22Rv1 (cell line): ENCODE data around the gene TPSG1.

Experiments
- CTCF ChIP-seq: fragments of 450-650 bp; IDR thresholded peaks from 2 replicates; pipeline ENCODE4 v1.5.1; 2017; ENCODE audit warnings: mild to moderate bottlenecking
- ZFX ChIP-seq: fragments of 450-650 bp; IDR thresholded peaks from 2 replicates; pipeline ENCODE4 v1.6.1; 2017; ENCODE audit warnings: antibody characterized with exemption, borderline replicate concordance

- TF ChIP-seq CTCF (no peak), ZFX (no peak)
Observed at GRCh38 chr16:1175566-1176279, 49.3 kb downstream of the TPSG1 start.
